HG03460 (cell line): ENCODE measurements around the gene ROR2.

ENCODE experiments used
- ATAC-seq: cut with Tn5 transposase; IDR thresholded peaks from one replicate; pipeline ENCODE4 v1.9.1; 2021; ENCODE audit not compliant: unreplicated experiment

ROR2 gene

DNA sequence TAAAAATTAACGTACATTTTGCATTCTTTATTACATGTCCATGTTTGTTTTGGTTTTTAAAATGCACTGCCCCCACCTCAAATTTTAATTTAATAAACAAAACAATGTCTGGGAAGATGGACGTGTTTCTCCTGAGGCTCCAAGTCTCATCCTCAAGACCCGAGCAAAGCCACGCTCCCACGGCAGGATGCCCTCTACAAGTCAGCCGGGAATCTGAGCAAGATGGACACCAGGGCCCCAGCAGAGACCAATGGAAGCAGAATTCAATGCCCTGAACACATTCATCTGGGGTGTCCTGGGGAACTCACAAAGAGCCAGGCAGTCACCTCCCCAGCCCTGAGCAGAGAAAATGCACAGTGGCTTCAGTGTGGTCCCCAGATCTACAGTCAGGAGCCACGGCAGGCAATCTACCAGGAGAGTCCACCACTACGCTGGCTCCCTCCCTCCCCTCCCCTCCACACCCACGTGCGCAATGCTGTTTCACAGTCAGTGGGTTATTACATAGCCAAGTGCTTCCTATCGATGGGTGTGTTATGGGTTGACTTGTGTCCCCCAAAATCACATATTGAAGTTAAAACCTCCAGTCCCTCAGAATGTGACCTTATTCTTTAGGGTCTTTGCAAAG is 129.8 kb downstream of the ROR2 start:
- no peak for ATAC-seq

DNA sequence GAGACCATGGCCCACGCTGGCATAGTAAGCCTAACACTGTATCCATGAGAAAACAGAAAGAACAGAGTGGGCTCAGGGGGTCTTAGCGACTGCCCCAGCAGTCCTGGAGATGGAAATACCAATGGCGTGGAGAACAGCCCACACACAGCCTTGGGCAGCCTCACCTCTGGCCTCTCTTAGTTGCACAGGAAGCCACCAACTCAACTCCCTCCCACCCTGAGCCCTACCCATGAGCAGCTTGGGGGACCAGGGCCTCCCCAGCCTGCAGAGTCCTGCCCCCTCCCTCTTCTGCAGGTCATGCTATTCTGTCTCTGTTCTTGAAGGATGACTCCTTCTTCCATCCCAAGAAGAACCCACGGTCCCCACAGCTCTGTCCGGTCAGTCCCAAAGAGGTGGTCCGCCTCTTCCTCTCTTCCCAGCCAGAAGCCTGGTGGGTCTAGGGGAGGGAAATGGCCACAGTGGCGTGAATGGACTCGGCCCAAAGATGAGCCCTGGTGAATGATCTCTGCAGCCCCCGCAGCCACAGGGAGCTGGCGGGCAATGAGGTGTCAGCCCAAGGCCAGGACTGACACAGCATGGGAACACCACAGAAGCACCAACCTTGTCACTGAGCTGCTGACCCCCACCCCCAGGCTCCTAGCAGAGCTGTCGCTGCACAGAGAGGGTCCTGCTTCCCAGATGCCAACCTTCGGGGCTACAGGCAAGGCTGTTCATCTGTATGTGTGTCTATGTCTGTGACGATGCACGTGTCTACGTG is 131.2 kb downstream of the ROR2 start:
- no peak for ATAC-seq

DNA sequence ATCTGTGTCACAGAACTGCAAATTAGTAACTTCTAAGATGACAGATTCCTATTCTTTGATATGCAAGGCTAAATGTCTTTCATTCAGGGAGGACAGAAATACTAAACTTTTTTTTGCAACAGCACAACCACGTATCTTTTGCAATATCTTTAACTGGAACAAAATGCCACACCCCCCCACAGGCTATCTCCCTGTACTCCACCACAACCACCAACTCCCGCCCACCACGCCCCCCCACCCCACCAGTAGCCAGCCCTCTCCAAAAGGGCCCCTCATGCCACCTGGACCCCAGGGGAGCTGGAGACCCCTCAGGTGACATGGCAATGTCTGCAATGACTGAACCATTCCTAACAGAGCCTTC is 131.8 kb downstream of the ROR2 start:
- ATAC-seq = no peak

DNA sequence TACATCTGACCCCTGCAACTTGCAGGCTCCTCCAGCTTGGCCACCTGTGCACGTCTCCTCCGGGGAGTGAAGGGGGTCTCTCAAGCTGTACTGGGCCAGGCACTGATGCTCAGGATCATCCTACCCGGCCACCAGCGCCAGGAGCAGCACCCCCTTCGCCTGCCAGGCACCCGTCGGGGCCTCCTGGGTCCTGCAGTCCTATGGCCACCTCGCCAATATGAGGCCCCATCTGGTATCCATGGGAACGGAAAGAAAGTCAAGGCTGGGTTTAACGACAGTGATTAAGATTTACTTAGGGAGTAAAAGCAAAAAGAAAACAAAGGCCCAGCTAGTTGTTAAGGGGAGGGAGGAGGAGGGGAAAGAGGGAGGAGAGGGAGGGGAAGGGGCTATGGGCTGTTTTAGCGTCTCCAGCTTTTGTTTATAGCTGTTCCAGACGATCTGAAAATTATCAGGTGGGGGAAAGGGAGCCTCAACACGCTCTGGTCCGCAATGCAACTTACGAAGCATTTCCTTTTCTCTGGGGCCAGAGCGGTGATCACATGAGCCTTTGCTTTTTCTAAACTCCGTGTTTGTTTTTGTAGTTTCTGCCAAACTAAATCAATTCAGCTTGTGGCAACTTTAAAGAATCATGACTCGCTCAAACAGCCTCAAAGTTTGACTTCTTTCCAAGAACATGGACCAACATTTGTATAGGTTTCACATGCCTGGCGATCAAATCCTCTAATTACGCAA is 132.4 kb downstream of the ROR2 start:
- no peak for ATAC-seq

DNA sequence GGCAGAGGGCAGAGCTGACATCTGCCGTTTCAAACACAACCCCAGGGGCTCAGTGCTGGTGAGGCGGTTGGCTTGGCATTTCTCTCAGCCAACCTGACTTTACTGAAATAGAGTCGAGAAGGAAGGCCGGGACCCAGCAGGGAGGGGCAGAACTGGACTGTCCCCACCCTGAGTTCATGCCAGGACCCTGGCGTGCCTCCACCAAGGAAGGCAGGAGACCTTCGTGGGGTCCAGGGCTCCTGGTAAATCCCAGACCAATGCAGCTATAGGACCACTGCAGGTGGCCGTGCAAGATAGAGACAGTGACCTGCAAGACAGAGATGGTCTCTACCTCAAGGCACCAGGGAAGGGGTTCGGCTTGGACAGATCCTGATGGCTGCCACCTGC is 132.9 kb downstream of the ROR2 start:
- ATAC-seq = no peak

DNA sequence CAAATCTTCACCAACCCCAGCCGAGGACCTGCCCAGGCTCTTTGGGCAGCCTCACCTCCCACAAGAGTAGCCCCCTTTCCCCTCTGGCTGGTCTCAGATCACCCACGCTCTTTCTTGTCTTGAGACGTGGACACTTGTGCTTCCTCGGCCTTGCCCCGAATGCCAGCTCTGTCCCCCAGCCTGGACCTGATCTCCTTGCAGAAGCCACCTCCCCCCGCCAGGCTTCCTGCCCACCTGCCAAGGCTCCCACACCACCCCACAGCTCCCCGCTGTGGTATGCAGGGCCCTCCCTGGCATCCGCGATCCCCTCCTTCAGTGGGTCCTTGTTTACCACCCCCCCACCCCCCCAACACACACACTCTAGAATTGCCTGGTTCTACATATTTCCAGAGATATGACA is 133.7 kb downstream of the ROR2 start:
- no peak for ATAC-seq

DNA sequence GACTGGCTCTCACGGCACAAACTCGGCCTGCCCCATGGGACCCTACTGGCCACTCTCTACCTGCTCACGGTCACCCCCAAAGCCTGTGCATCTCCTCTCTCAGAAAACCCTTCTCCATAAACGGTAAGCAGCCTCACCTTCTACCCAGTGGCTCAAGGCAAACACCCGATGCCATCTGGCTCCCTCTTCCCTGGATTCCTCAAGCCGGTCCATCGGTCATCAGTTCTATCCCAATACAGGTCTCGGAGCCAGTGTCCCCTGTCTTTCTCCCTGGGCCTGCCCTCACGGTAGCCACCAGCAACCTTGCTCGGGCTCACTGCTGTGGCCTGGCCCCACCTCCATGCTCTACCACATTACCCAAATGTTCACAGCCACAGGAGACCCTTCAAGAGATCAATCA is 134.1 kb downstream of the ROR2 start:
- ATAC-seq = no peak

DNA sequence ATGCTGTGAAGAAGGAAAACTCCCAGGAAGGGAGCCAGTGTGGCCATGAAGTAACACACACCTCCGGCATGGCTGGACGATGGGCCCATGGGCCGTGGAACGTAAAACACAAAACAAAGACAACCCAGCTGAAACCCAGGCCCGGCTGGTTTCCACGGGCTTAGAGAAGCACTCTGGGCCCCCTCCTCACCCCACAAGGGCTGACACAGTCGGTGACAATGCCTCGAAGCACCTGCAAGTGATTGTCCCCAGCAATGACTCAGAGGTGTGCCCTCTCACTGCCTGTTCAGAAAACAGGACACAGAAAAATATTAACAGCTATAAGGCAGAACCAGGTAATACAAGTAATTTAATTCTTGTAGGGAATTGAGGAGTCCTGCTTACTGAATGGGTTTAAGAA is 135.3 kb downstream of the ROR2 start:
- no peak for ATAC-seq

DNA sequence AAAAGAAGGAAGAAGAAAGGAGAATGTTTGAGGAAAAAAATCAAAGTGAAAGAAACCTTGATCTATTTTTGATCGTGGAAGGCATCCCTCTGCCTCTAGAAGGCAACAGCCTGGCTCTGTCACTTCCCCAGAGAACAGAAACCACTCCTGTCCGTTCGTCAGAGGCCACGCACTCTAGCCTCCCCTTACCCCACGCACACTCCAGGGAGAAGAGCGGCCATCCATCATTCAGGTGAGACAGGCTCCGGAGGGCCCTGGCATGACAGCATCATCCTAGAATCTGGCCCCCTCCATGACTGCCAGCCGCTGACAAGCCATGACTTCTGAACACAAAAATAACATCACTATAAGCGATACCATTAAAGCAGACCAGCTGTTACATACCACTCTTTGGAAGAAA is 135.8 kb downstream of the ROR2 start:
- ATAC-seq = no peak

DNA sequence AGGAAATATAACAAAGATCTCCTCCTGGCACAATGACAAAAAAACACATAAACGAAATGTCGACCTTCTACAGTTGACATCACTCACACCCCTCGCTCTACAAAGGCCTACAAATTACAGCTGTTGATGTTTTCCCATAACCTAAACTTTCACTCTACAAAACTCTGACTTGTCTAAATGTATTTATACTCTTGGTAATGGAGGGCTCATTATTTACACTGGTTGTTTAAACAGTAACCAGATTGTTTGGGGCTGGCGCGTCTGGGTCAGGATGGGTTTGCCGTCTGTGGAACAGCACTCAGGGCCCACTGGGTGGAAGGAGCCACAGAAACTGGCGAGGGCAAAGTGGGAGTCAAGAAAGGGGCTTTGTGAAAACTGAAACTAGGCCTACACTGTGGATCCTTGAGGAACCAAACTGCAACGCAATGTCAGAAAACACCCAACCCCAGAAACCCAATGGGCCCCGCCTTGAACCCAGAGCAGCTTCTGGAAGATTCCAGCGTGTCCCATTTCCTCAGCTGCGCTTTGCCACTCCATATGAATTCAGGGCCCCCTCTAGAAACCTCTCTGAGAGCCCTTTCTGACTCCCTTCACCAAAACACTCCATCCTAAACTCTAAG is 136.7 kb downstream of the ROR2 start:
- no peak for ATAC-seq

DNA sequence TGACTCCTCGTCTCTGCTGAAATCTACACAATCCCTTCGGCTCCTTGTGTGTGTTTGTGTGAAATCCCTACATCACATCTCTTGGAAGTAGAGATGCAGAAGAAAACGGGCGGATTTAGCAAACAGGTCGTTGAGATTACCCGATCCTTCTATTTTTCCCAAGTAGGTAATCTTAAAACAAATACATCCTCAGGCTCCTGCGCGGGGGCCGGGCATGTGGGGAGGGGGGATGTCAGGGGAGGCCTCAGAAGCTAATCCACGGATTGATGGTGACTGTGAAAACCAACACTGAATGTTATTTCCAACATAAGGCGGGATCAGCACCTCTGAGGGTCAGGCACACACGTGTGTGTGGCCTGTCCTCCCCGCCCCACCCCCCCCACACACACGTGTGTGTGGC is 137.8 kb downstream of the ROR2 start:
- no peak for ATAC-seq

DNA sequence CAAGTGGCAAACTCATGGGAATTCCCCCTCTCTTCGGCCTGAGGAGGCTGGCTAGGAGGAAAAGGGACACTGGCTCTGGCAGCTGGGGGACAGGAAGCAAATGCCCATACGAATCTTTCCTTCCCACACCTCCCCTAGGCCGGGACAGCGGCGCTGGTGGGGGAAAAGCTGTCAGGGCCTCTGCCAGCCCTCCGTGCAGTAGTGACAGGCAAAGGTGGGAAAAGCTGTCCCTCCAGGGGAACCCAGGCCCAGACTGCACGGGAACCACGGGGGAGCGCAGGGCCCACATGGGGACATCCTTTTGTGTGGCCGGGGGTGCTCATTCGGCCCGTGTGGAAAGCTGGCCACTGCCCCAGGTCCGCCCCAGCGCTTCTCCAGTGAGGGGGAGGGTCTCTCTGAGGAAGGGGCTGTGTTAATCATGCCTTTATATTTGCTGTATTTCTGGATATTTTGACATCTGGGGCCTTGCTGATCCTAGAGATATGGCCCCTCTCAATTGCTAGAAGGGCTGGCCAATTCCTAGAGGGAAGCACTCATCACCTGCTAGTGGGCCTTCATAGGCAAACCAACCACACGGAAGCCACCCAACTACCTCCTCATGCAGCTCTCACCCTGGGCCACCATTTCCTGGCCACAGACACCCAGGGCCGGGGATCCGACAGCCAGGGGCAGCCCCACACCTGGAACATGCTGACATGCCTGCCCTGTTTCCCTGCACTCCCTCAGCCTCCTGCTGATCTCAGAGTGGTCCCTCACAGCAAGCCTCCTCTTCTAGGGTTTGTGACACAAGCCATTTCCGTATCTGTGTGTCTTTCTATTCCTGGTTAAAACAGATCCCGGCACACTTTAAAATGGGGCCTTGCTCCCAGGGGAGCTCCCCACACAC is 138.8 kb downstream of the ROR2 start:
- ATAC-seq = no peak

DNA sequence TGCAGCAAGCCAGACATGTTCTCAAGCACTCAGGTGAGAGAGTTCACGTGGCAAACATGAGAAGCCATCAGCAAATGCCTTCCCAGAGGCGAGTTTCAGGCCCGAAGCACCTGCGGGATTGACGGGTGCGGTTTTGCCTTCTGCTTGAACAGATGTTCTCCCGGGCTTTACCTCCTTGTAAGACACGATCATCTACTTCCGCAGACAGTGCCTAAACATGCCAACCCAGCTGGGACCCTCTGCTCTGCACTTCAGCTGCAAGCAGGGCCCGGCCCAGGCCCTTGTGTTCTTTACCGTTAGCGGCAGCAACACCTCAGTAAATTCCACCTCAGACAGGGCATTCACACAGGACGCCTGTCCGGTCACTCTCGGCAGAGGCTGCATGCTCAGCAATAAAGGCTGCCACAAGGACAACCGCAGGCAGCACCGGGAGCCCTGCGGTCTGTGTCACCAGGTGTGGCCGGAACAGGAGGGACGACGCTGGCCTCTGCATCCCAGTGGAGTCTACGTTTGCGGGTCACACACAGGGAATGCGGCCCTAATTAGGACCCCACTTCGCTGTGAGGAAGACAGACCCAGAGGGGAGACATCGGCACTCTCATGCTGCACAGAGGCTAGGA is 139.6 kb downstream of the ROR2 start:
- no peak for ATAC-seq

DNA sequence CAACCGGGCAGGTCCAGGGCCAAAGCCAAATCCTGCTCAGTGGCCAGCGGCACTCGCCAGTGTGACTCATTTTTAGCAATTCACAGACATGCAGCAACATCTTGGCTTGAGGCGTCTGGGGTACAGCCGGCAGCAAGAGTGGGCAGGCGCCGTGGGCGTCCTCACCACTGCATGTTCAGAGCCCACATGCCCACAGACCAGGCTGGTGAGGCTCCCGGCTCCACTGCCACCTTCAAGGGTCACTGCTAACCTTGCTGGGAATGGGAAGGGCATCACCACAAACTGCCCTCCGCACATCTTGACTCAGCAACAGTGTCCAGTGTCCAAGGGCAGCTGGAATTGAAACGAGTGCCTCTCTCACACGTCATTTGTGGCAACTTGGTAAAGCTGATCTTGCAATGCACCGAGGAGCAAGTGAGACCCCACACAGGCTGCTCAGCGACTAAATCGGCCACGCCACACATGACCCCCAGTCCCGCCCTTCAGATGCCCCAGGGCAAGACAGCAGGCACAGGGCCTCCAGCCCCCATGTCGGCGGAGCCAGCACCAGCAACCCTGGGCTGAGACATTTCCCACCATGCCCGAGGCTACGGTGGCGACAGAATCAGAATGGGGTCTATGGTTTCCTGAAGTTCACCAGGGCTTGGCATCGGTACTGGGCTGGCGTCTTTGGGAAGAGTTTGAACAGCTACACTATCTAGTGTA is 140.3 kb downstream of the ROR2 start:
- no peak for ATAC-seq

DNA sequence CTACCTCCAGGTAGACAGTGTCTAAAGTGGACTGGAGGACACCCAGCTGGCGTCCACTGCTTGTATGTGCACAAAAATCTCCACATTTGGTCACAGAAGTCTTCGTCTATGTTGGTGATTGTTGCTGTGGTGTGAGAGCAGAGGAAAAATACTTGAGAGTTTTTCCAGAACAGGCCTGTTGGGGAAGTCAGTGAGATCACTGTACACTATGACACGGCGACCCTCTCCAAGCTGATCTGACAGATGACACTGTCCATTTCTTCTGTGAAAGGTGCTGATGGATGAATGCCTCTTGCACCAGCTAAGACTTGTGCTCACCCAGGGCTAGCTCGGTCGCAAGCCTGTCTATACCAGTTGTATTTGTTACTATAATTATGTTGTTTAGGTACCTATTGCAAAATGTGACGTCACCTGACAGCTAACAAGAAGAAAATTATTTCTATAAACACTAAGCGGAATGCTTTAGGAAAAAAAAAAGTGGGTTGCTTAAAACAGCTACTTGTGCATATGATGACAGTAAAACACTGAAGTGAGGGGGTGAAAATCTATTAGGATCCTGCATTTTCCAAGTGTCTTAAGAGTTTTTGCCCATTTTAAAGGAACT is 142.3 kb downstream of the ROR2 start:
- no peak for ATAC-seq

DNA sequence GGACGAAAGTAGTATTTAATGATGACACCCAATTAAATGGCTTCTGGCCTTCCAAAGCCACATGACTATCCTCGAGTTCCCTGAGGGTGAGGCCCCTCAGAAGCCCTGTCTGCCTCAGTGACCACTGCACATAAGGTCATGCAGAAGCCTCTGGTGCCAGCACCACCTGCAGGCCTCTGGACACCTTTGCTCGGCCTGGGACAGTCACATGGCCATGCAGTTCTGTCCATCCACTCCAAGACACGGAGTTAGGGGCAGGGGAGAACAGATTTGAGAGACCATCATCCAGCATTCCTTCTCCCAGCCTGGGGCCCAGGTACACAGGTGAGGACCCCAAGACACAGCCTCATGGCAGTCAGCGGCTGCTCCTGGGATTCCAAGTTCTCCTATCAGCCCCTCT is 145.0 kb downstream of the ROR2 start:
- ATAC-seq = no peak

DNA sequence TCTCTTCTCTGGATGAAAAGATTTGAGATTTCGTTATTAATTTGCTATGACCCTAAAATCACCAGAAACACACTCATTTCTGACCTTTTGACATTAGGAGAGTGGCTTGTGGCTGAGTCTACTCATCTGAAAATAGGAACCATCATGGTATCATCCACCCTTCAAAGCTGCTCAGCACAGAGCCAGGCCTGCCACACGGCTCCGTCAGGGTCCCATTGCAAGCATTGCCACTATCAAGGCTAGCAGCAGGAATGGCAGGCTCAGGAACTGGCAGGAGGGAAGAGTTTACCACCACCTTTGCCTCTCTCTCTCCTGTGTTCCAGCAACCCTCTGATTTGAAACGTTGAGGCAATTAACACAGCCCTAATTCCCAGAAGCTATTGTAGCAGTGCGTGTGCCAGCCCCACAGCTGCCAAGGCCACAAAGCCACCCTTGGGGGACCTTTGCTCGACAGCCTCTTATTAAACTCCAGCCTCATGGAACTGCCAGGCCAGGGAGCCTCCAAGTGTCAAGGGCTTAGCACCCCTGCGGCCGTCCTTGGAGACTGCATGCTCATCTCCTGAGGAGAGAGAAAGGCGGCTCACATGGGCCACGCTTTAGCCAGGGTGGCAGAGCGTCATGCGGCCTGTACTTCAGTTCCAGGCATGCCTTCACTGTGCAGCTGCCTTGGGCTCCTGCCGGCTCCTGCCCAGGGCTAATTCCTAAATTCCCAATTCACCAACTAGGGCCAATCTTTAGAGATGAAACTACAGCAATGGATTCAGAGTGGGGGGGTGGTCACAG is 145.9 kb downstream of the ROR2 start:
- ATAC-seq = no peak

DNA sequence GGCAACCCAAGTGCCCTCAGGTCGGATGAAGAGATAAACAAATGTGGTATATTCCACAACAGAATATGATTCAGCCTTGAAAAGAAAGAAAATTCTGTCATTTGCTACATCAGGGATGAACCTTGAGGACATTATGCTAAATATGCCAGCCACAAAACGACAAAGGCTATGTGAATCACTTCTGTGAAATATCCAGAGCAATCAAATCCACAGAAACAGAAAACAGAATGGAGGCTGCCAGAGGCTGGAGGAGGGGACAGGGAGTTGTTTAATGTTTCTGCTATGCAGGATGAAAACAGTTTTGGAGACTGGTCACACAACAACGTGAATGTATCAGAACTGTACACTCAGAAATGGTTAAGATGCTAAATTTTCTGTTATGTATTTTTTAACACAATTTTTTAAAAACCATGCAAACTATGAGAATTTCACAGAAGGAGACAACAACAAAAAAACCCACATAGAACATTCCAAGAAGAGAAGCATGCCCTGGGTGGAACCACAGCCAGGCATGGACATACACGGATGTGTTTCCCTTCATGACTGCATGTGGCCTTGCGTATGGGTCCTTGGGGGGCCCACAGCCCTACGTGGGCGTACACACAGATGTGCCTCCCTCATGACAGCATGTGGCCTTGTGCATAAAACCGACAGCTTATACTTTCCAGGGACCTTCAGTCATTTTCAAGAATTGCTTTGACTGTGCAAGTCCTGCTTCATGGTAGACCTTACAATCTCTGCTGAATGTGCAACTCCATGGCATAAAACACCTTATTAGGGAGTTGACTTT is 146.7 kb downstream of the ROR2 start:
- no peak for ATAC-seq
